Lung (tissue), 12 donors: ENCODE measurements around the gene SLC22A5. TPM values are rescaled to one million over a fixed set of nuclear protein-coding genes. Genes with fewer than 3 reads are reported as not detected.
"Not testable (repeated sequence)": the region's sequence is repeated elsewhere in the genome, so short reads cannot be mapped to it uniquely, and the experiment has no call there.

Experiments
- ATAC-seq: fragments of 200-7000 bp; cut with Tn5 transposase; one replicate; pipeline ENCODE4 v1.9.1; 2020; ENCODE audit warnings: moderate number of reproducible peaks; ENCODE audit not compliant: insufficient read depth, low FRiP score
- DNase-seq, 3 donors: peaks; one replicate each; pipeline ENCODE4 v3.0.0-alpha.2; 2013 to 2017
- H3K27ac ChIP-seq, 2 donors: one replicate each; pipeline ENCODE4 v1.5.1; 2013; ENCODE audit warnings: mild to moderate bottlenecking in 2 of 2, moderate library complexity in 2 of 2, control low read depth in 1 of 2, inconsistent platforms in 1 of 2, low read depth in 1 of 2, low read length in 1 of 2
- H3K27me3 ChIP-seq, 3 donors: one replicate each; pipeline ENCODE4 v1.5.1; 2013; ENCODE audit warnings: low read length in 2 of 3; ENCODE audit not compliant: control insufficient read depth in 3 of 3, insufficient read depth in 3 of 3
- H3K36me3 ChIP-seq, 4 donors: one replicate each; pipeline ENCODE4 v1.5.1; 2013; ENCODE audit warnings: low read length in 4 of 4, mild to moderate bottlenecking in 1 of 4, moderate library complexity in 1 of 4; ENCODE audit not compliant: control insufficient read depth in 4 of 4, insufficient read depth in 4 of 4
- H3K4me1 ChIP-seq, 5 donors: one replicate each; pipeline ENCODE4 v1.5.1; 2013; ENCODE audit warnings: low read length in 5 of 5, mild to moderate bottlenecking in 2 of 5, moderate library complexity in 1 of 5; ENCODE audit not compliant: control insufficient read depth in 5 of 5, insufficient read depth in 5 of 5
- H3K4me3 ChIP-seq: one replicate; pipeline ENCODE4 v1.5.1; 2013; ENCODE audit warnings: mild to moderate bottlenecking, control low read depth, moderate library complexity
- H3K9ac ChIP-seq, 2 donors: one replicate each; pipeline ENCODE4 v1.5.1; 2013; ENCODE audit warnings: low read length in 2 of 2, control low read depth in 1 of 2; ENCODE audit not compliant: insufficient read depth in 1 of 2
- H3K9me3 ChIP-seq, 4 donors: one replicate each; pipeline ENCODE4 v1.5.1; 2013; ENCODE audit warnings: low read length in 3 of 4, mild to moderate bottlenecking in 1 of 4, moderate library complexity in 1 of 4; ENCODE audit not compliant: control insufficient read depth in 4 of 4, insufficient read depth in 3 of 4
- CTCF ChIP-seq: IDR thresholded peaks from 2 replicates; pipeline ENCODE4 v1.5.1; 2012; ENCODE audit warnings: mild to moderate bottlenecking; ENCODE audit errors: control extremely low read depth, extremely low read depth
- WGBS, 2 donors: extraction: QIAGEN DNeasy Blood & Tissue Kit; methylation state at CpG; one replicate each; pipeline ENCODE4 v1.1.7; 2013; 5-methylcytosine and 5-hydroxymethylcytosine counted together
- polyA plus RNA-seq, 2 donors: library from polyadenylated mRNA; stranded (reverse); fragments of 200-250 nt; gene quantifications; one replicate each; pipeline ENCODE4 v1.2.1, GENCODE V29; 2013
- total RNA-seq, 2 donors: library from RNA; depleted of rRNA in 1 of 2; stranded (reverse); fragments of >200 nt in 1 of 2; gene quantifications; one replicate each; pipeline ENCODE4 v1.2.1, GENCODE V29; 2014 to 2021
- donor health status: control.
- donor health status: control.
- donor health status: Bipolar disorder and iron deficiency.
- donor health status: healthy.
- donor health status: DM: yes; HTN: yes; CAD: no.

Gene SLC22A5
- total and polyA plus RNA-seq, 4 donors = 4.6 to 12.7 (median 7.9) TPM

- Histone ChIP-seq H3K27me3 (no peaks in the 10 kb centered on the region), H3K27ac (no peak overlapping the region), H3K4me1 (peaks cover 0 to 4% (median 0%) of the 10 kb centered on the region in 5 donors), H3K9ac (no peak overlapping the region), H3K36me3 (peaks cover 7 to 27% (median 14%) of the 10 kb centered on the region in 4 donors), H3K4me3 (no peak overlapping the region), H3K9me3 (no peaks in the 10 kb centered on the region)
- no peak for TF ChIP-seq CTCF
- ATAC-seq (no peak), DNase-seq (no peak)
- WGBS, 2 donors = 71 to 79% methylated on average over 4 of the region's 4 CpGs
These were observed 25.3 kb downstream of the SLC22A5 start for GRCh38 chr5:132394667-132395259.

GRCh38 chr5:132396589-132397031 lies 27.1 kb downstream of the SLC22A5 start:
- ATAC-seq (no peak), DNase-seq (no peak)
- H3K27ac ChIP-seq = no peak overlapping the region
- 62 to 76% methylated on average over 1 of the region's 1 CpG for WGBS, 2 donors
- TF ChIP-seq CTCF = no peak
- H3K27me3 ChIP-seq = no peaks in the 10 kb centered on the region
- peaks cover 0 to 4% (median 0%) of the 10 kb centered on the region in 5 donors for H3K4me1 ChIP-seq
- H3K9me3 ChIP-seq = no peaks in the 10 kb centered on the region
- H3K36me3 ChIP-seq = peaks cover 7 to 24% (median 14%) of the 10 kb centered on the region in 4 donors
- H3K4me3 ChIP-seq = no peak overlapping the region
- H3K9ac ChIP-seq = no peak overlapping the region

- Histone ChIP-seq H3K36me3 (peaks cover 7 to 23% (median 14%) of the 10 kb centered on the region in 4 donors), H3K27me3 (no peaks in the 10 kb centered on the region), H3K27ac (no peak overlapping the region), H3K4me1 (peaks cover 0 to 4% (median 0%) of the 10 kb centered on the region in 5 donors), H3K9me3 (no peaks in the 10 kb centered on the region), H3K4me3 (no peak overlapping the region), H3K9ac (no peak overlapping the region)
- DNase-seq = no peak
- no peak for ATAC-seq
- no peak for TF ChIP-seq CTCF
- 95 to 97% methylated on average over 2 of the region's 2 CpGs for WGBS, 2 donors
These were observed 27.7 kb downstream of the SLC22A5 start for GRCh38 chr5:132397224-132397623.

- 86 to 89% methylated on average over 12 of the region's 12 CpGs for WGBS, 2 donors
- not testable (repeated sequence) for H3K27me3 ChIP-seq, H3K4me3 ChIP-seq, DNase-seq, ATAC-seq, H3K4me1 ChIP-seq, H3K27ac ChIP-seq, H3K9ac ChIP-seq, H3K9me3 ChIP-seq
- H3K36me3 ChIP-seq = peaks cover 3 to 17% (median 14%) of the 10 kb centered on the region in 4 donors
These were observed 28.6 kb downstream of the SLC22A5 start for GRCh38 chr5:132397936-132398675.

- DNase-seq, ATAC-seq, H3K9ac ChIP-seq, H3K4me1 ChIP-seq, H3K4me3 ChIP-seq, H3K27me3 ChIP-seq, H3K27ac ChIP-seq, H3K9me3 ChIP-seq, H3K36me3 ChIP-seq: not testable (repeated sequence)
- WGBS, 2 donors = 89 to 92% methylated on average over 2 of the region's 2 CpGs
These were observed 34.5 kb downstream of the SLC22A5 start for GRCh38 chr5:132404041-132404440.
